GM21576 (cell line): ENCODE measurements around the gene B3GNT9.
A peak's percentile ranks its signal among the peaks of the same experiment; 100 is the strongest.

Experiments
- ATAC-seq: cut with Tn5 transposase; IDR thresholded peaks from one replicate; pipeline ENCODE4 v1.9.1; 2021; ENCODE audit warnings: mild to moderate bottlenecking, moderate library complexity; ENCODE audit not compliant: unreplicated experiment

The B3GNT9 gene

GRCh38 chr16:67115639-67116038 is 35.2 kb downstream of the B3GNT9 start:
- no peak for ATAC-seq

- ATAC-seq = no peak
Measured at GRCh38 chr16:67114793-67115192, 36.0 kb downstream of the B3GNT9 start.

- ATAC-seq = no peak
Measured at GRCh38 chr16:67112591-67113399, 38.0 kb downstream of the B3GNT9 start.

- no peak for ATAC-seq
Measured at GRCh38 chr16:67111951-67112444, 38.8 kb downstream of the B3GNT9 start.

- ATAC-seq = peak; percentile 80
Measured at GRCh38 chr16:67109407-67110135, 41.2 kb downstream of the B3GNT9 start, which contains the start of gene PHAF1. Gene PHAF1, plus strand, starts transcription at chr16:67109941. Its CDS starts 235 bp downstream, at chr16:67110176.

- no peak for ATAC-seq
Measured at GRCh38 chr16:67108931-67109406, 41.8 kb downstream of the B3GNT9 start.

- no peak for ATAC-seq
Measured at GRCh38 chr16:67108489-67108888, 42.3 kb downstream of the B3GNT9 start.

- no peak for ATAC-seq
Measured at GRCh38 chr16:67105881-67106280, 44.9 kb downstream of the B3GNT9 start.

GRCh38 chr16:67105246-67105645 is 45.6 kb downstream of the B3GNT9 start:
- ATAC-seq = no peak

GRCh38 chr16:67104845-67105244 is 46.0 kb downstream of the B3GNT9 start:
- no peak for ATAC-seq

- ATAC-seq = no peak
Measured at GRCh38 chr16:67104061-67104460, 46.7 kb downstream of the B3GNT9 start.

- no peak for ATAC-seq
Measured at GRCh38 chr16:67101311-67102082, 49.3 kb downstream of the B3GNT9 start.

GRCh38 chr16:67100569-67101310 is 50.1 kb downstream of the B3GNT9 start:
- no peak for ATAC-seq

- ATAC-seq = no peak
Measured at GRCh38 chr16:67098599-67098998, 52.2 kb downstream of the B3GNT9 start.
